Skeletal muscle tissue (tissue), 4 donors: ENCODE results near the gene TP53. TPM values are rescaled to one million over a fixed set of nuclear protein-coding genes. Genes with fewer than 3 reads are reported as not detected.
"Not testable (repeated sequence)": the region's sequence is repeated elsewhere in the genome, so short reads cannot be mapped to it uniquely, and the experiment has no call there.

Experiments
- H3K27ac ChIP-seq: one replicate; pipeline ENCODE4 v1.7.0; 2013; ENCODE audit warnings: mild to moderate bottlenecking, low read depth, low read length, inconsistent platforms
- H3K27me3 ChIP-seq, 3 donors: one replicate each; pipeline ENCODE4 v1.7.0; 2013; ENCODE audit warnings: low read length in 3 of 3; ENCODE audit not compliant: control insufficient read depth in 3 of 3, insufficient read depth in 3 of 3
- H3K36me3 ChIP-seq, 3 donors: one replicate each; pipeline ENCODE4 v1.7.0; 2013; ENCODE audit warnings: low read length in 3 of 3; ENCODE audit not compliant: control insufficient read depth in 3 of 3, insufficient read depth in 3 of 3
- H3K4me1 ChIP-seq, 3 donors: one replicate each; pipeline ENCODE4 v1.7.0; 2013; ENCODE audit warnings: low read length in 3 of 3, mild to moderate bottlenecking in 3 of 3; ENCODE audit not compliant: control insufficient read depth in 3 of 3, insufficient read depth in 3 of 3
- H3K4me3 ChIP-seq, 3 donors: one replicate each; pipeline ENCODE4 v1.7.0; 2013; ENCODE audit warnings: low read length in 3 of 3
- H3K9ac ChIP-seq, 3 donors: one replicate each; pipeline ENCODE4 v1.7.0; 2013; ENCODE audit warnings: low read length in 3 of 3, mild to moderate bottlenecking in 3 of 3, moderate library complexity in 2 of 3, low read depth in 1 of 3
- H3K9me3 ChIP-seq, 3 donors: one replicate each; pipeline ENCODE4 v1.7.0; 2013; ENCODE audit warnings: low read length in 3 of 3; ENCODE audit not compliant: control insufficient read depth in 3 of 3
- total RNA-seq: library from RNA; depleted of rRNA; stranded (reverse); fragments of >200 nt; gene quantifications from one replicate; pipeline ENCODE4 v1.2.3, GENCODE V29; 2014
- donor health status: Osteomylitis.

Gene TP53
- total RNA-seq, 1 donor from 2014 or later: 13.6 TPM

- Histone ChIP-seq H3K36me3 (no peaks in the 10 kb centered on the region), H3K27me3 (no peaks in the 10 kb centered on the region), H3K9ac (no peak overlapping the region), H3K27ac (no peak overlapping the region), H3K4me3 (no peak overlapping the region), H3K4me1 (peaks cover 0 to 5% (median 5%) of the 10 kb centered on the region in 3 donors), H3K9me3 (no peaks in the 10 kb centered on the region)
These were observed 54.2 kb downstream of the TP53 start for GRCh38 chr17:7633093-7633492.

- H3K9ac ChIP-seq: peak overlapping the region in 1 of 3 donors; percentile 25
- H3K27ac ChIP-seq: no peak overlapping the region
These were observed 54.8 kb downstream of the TP53 start for GRCh38 chr17:7632492-7632894.

GRCh38 chr17:7631398-7632380, 55.6 kb downstream of the TP53 start:
- H3K9ac ChIP-seq: peak overlapping the region in 1 of 3 donors; percentile 14
- no peak overlapping the region for H3K27ac ChIP-seq
- no peaks in the 10 kb centered on the region for H3K27me3 ChIP-seq
- no peak overlapping the region for H3K4me3 ChIP-seq
- no peaks in the 10 kb centered on the region for H3K36me3 ChIP-seq
- H3K4me1 ChIP-seq: peaks cover 4 to 10% (median 7%) of the 10 kb centered on the region in 3 donors
- H3K9me3 ChIP-seq: no peaks in the 10 kb centered on the region

More at GRCh38 chr17:7632492-7632894, 54.8 kb downstream of the TP53 start:
- Histone ChIP-seq H3K4me3 (no peak overlapping the region), H3K4me1 (peaks cover 0 to 5% (median 5%) of the 10 kb centered on the region in 3 donors), H3K27me3 (no peaks in the 10 kb centered on the region), H3K36me3 (no peaks in the 10 kb centered on the region), H3K9me3 (no peaks in the 10 kb centered on the region)

GRCh38 chr17:7629939-7630571, 57.2 kb downstream of the TP53 start, which contains the start of gene SHBG:
Gene SHBG (plus strand): TSS chr17:7630135. CDS start chr17:7630173, 38 bp downstream.
- no peaks in the 10 kb centered on the region for H3K27me3 ChIP-seq
- peaks cover 11 to 16% (median 14%) of the 10 kb centered on the region in 3 donors for H3K4me1 ChIP-seq
- no peaks in the 10 kb centered on the region for H3K9me3 ChIP-seq
- peaks cover 4 to 5% (median 5%) of the 10 kb centered on the region in 3 donors for H3K36me3 ChIP-seq
- H3K27ac ChIP-seq: no peak within 1 kb of the TSS
- H3K4me3 ChIP-seq: no peak within 1 kb of the TSS
- peak within 1 kb of the TSS in 1 of 3 donors; percentile 8 for H3K9ac ChIP-seq

- H3K27ac ChIP-seq: peak within 1 kb of the TSS; percentile 97
- H3K27me3 ChIP-seq: no peaks in the 10 kb centered on the region
- H3K9ac ChIP-seq: peak within 1 kb of the TSS; percentile 92 to 95 (median 95)
- peaks cover 11 to 13% (median 11%) of the 10 kb centered on the region in 3 donors for H3K4me1 ChIP-seq
- H3K36me3 ChIP-seq: peaks cover 4 to 5% (median 5%) of the 10 kb centered on the region in 3 donors
- no peaks in the 10 kb centered on the region for H3K9me3 ChIP-seq
- peak within 1 kb of the TSS; percentile 74 to 91 (median 91) for H3K4me3 ChIP-seq
These were observed 59.8 kb downstream of the TP53 start, which contains the start of gene SAT2 for GRCh38 chr17:7627250-7628121. Gene SAT2 (minus strand): TSS chr17:7627821. CDS start chr17:7627635, 186 bp downstream.

- peak overlapping the region; percentile 92 to 95 (median 95) for H3K9ac ChIP-seq
- no peaks in the 10 kb centered on the region for H3K9me3 ChIP-seq
- H3K27ac ChIP-seq: peak overlapping the region; percentile 97
- H3K36me3 ChIP-seq: peaks cover 4 to 5% (median 5%) of the 10 kb centered on the region in 3 donors
- peaks cover 9 to 13% (median 11%) of the 10 kb centered on the region in 3 donors for H3K4me1 ChIP-seq
- peak overlapping the region; percentile 74 to 91 (median 91) for H3K4me3 ChIP-seq
- no peaks in the 10 kb centered on the region for H3K27me3 ChIP-seq
These were observed 60.4 kb downstream of the TP53 start for GRCh38 chr17:7626956-7627249.

- peaks cover 9 to 11% (median 11%) of the 10 kb centered on the region in 3 donors for H3K4me1 ChIP-seq
- H3K27ac ChIP-seq: peak overlapping the region; percentile 97
- no peaks in the 10 kb centered on the region for H3K9me3 ChIP-seq
- H3K9ac ChIP-seq: peak overlapping the region; percentile 92 to 95 (median 95)
- no peaks in the 10 kb centered on the region for H3K27me3 ChIP-seq
- peak overlapping the region; percentile 14 to 91 (median 74) for H3K4me3 ChIP-seq
- H3K36me3 ChIP-seq: peaks cover 4 to 5% (median 5%) of the 10 kb centered on the region in 3 donors
These were observed 61.0 kb downstream of the TP53 start for GRCh38 chr17:7626307-7626706.

- not testable (repeated sequence) for H3K36me3 ChIP-seq, H3K4me3 ChIP-seq, H3K9ac ChIP-seq, H3K27ac ChIP-seq, H3K27me3 ChIP-seq, H3K9me3 ChIP-seq
- H3K4me1 ChIP-seq: peaks cover 9 to 11% (median 11%) of the 10 kb centered on the region in 3 donors
These were observed 61.5 kb downstream of the TP53 start for GRCh38 chr17:7625749-7626148.

- no peaks in the 10 kb centered on the region for H3K27me3 ChIP-seq
- no peaks in the 10 kb centered on the region for H3K9me3 ChIP-seq
- H3K36me3 ChIP-seq: peaks cover 4 to 5% (median 5%) of the 10 kb centered on the region in 3 donors
- no peak overlapping the region for H3K27ac ChIP-seq
- peaks cover 9 to 11% (median 11%) of the 10 kb centered on the region in 3 donors for H3K4me1 ChIP-seq
- H3K4me3 ChIP-seq: no peak overlapping the region
- no peak overlapping the region for H3K9ac ChIP-seq
These were observed 63.6 kb downstream of the TP53 start for GRCh38 chr17:7623661-7624060.
